ENCODE results near the gene NOXA1.
"Not testable (repeated sequence)": the region's sequence is repeated elsewhere in the genome, so short reads cannot be mapped to it uniquely, and the experiment has no call there.

NOXA1 gene

GRCh38 chr9:137465000-137465719 lies 42.0 kb downstream of the NOXA1 start:
- DNase-seq (ENCODE audit: low read depth in 2 of 2): no peak

DNA sequence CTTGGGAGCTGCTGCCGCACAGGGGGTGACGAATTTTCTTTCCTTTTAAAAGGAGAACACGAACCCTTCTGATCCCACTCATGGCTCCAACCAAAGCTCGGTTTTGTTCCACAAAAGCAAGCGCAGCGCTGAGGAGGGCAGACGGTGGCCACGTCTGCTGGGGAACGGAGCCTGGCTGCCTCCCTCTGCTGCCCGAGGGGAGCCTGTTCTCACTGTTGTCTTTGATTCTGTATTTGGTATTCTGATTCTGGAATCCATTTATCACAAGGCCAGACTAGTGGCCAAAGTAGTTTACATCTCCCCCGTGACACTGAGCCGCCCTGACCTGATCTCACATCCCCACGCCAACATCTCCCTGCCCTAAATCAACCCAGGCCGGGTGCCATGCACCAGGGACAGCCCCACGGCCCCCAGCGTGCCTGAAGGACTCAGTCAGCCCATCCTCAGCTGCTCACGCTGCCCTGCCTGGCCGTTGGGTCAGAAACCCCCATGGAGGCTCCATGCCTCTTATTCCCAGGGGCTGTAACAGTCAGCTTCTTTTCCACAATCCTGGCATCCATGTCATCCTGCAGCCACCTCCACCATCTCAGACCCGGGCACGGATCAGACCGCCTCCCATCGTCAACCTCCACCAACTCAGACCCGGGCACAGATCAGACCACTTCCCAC lies 42.7 kb downstream of the NOXA1 start:
- no peak for DNase-seq (ENCODE audit: low read depth in 2 of 2)

DNA sequence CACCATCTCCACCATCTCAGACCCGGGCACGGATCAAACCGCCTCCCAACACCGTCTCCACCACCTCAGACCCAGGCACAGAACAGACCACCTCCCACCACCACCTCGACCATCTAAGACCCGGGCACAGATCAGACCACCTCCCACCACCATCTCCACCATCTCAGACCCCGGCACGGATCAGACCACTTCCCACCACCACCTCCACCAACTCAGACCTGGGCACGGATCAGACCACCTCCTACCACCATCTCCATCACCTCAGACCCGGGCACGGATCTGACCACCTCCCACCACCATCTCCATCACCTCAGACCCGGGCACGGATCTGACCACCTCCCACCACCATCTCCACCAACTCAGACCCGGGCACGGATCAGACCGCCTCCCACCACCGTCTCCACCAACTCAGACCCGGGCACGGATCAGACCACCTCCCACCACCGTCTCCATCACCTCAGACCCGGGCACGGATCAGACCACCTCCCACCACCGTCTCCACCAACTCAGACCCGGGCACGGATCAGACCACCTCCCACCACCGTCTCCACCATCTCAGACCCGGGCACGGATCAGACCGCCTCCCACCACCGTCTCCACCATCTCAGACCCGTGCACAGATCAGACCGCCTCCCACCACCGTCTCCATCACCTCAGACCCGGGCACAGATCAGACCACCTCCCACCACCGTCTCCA lies 43.3 kb downstream of the NOXA1 start:
- not testable (repeated sequence) for DNase-seq (ENCODE audit: low read depth in 2 of 2)

DNA sequence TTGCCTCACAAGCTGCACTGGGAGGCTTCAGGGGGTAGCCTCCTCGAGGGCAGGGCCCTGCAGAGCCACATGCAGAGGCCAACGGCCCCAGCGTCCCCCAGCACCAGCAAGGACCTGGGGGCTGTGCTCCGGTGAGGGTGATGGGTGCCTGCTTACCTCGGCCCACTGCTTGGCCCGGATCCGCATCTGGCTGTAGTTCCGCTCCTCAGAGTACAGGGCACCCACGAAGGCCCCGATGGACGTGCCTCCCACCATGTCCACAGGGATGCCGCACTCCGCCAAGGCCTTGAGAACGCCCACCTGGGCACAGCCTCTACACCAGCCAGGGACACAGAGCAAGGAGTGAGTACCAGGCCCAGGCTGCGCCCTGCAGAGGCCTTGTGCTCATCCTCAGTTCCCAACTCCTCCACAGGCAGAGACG lies 44.0 kb downstream of the NOXA1 start:
- no peak for DNase-seq (ENCODE audit: low read depth in 2 of 2)

DNA sequence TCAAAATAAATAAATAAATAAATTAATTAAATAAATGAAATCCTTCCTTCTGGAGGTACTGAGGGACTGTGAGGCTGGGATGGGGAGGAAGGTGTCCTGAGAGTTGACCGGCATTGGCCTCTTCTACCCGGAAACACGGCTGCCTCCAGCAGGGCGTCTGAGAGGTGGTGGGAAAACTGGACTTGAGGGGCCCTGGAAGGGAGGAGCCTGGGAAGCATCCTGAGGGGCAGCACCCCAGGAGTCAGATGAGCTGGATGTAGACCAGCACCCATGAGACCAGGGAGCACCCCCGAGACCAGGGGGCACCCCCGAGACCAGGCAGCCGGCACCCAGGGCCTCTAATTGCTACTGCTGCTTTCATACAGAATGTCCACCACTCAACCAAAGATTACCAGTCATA lies 44.7 kb downstream of the NOXA1 start:
- no peak for DNase-seq (ENCODE audit: low read depth in 2 of 2)

DNA sequence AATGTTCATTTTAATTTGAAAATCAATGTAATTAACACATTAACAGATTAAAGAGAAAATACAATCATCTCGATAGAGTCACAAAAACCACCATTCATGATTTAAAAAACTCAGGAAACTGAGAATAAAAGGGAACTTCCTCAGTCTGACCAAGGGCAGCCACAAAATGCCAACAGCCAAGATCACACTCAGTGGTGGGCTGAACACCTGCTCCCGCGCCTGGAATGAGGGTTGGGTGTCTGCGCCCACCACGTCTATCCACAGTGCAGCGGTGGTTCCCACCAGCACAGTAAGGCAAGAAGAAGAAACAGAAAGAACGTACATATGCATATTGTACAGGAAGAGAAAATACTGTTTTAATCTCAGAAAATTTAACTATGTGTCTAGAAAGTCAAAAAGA lies 47.6 kb downstream of the NOXA1 start:
- no peak for DNase-seq (ENCODE audit: low read depth in 2 of 2)

GRCh38 chr9:137474271-137474670 lies 51.1 kb downstream of the NOXA1 start:
- no peak for DNase-seq (ENCODE audit: low read depth in 2 of 2)

DNA sequence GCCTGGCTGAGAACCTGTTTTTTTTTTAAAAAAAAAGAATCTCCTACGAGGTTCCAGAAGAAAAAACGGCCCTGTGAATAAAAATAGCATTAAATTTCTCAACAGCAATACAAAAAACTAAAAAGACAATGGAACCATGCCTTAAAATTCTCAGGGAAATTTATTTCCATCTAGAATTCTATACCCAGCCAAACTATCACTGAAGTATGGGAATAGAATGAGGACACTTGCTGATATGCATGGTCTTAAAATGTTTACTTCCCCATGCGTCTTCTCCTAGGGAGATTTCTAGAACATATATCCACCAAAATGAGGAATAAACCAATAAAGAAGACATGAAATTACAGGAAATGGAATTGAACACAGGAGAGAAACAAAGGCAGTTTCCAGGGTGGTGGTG lies 52.5 kb downstream of the NOXA1 start:
- DNase-seq (ENCODE audit: low read depth in 2 of 2): no peak

- no peak for DNase-seq (ENCODE audit: low read depth in 2 of 2)
Measured at GRCh38 chr9:137476856-137477255, 53.7 kb downstream of the NOXA1 start.

DNA sequence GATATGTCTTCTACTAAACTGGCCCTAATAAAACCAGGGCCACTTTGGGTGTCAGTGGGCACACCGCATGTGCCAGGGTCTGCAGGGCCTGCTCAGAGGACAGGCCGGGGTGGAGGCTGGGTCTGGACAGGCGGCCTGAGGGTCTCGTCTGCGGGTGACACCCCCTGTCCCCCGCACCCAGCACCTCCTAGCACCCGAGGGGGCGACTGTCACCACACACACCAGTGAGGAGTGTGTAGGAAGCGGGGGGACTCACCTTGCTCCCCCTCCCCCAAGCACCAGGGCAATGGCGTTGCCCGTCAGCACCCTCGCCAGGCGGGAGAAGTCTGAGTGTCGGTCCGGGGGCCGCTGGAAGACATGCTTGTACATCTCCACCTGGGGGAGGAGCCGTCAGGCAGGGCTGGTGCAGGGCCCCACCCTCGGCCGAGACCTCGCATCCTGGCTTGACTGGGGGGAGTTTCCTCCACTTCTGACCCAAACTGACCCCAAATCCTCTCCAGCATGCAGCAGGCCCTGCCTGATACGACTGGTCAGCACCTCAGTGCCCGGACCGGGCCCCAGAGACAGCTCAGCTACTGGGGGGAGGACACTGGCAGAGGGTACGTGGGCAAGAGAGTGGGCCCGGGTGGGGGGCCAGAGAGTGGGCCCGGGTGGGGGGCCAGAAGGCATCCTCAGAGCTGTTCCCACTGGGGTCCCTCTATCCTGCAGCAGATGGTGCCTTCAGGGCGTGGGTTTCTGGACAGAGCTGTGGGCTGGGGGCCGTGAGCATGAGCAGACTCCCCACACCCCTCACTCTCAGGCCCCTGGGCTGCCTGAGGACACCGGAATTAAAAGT lies 54.8 kb downstream of the NOXA1 start:
- DNase-seq (ENCODE audit: low read depth in 2 of 2): no peak

GRCh38 chr9:137478613-137478961 lies 55.4 kb downstream of the NOXA1 start:
- no peak for DNase-seq (ENCODE audit: low read depth in 2 of 2)

DNA sequence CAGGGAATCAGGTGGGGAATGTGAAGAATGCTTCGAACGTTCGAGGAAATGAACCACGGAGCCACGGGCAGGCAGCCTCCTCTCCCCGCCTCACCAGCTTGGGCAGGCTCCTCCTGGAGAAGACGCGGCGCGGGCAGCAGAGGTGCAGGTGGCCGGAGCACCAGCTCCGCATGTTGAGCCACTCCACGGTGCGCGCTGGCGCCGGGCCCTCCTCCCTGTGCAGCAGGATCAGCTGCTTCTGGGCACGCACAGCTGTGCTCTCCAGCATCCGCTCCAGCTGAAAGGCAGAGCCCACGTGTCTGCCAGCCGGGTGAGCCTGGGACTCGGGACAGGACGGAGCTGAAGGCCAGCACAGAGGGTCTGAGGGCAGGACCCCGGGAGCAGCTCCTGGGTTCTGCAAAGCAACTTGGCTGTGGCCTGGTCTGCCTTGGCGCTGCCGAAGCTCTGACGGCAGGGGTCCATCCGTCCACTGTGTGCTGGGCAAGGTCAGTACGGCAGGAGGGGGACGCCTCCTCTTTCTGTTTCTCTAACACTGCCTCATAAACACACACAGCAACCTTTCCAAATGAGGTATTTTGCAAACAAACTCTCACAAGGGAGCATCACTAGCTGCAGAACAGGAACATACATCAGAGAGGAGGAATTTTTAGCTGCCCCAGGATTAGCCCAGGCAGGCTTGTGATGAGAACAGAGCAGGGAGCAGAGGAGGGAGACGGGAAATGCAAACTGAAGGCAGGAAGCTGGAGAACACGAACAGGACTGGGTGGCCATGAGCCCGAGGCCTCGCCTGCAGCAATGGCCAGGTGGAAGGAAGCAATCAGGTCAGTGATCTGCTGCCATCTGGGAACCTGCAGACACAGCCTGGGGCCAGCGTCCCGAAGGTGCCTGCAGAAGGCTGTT lies 56.0 kb downstream of the NOXA1 start:
- DNase-seq (ENCODE audit: low read depth in 2 of 2): no peak

DNA sequence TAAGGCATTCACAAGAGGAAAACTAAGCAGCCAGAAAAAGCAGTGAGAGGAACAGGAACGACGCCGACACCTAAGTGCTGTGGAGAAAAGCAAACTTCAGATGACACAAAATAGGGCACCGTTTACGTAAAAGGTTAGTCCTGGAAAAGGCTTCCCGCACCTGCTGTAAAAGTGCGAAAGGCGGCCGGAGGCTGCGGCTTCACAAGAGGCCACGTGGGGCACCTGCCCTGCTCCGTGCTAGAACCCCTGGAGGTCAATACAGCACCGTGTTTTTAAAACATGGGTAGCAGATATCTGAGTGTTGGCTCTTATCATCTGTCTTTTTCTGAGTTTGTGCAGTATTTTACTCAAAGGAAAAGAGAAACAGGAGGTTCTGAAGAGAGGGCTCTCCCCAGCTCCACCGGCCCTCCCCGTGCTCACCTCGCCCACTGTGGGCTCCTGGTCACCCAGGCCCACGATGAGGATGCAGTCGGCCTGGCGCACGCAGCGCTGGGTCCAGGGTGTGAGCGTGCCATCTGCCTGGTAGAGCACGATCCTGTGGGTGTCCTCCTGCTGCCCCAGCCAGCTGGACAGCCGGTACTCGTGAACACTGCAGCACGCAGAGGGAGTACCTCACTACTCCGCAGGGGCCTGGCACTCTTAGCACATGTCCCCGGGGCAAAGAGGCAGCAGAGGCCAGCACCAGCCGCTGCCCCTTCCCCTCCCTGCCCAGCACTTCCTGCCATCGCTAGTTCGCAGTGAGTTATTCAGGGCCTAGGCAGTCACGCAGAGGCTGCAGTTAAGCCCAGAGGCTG lies 56.9 kb downstream of the NOXA1 start:
- no peak for DNase-seq (ENCODE audit: low read depth in 2 of 2)

DNA sequence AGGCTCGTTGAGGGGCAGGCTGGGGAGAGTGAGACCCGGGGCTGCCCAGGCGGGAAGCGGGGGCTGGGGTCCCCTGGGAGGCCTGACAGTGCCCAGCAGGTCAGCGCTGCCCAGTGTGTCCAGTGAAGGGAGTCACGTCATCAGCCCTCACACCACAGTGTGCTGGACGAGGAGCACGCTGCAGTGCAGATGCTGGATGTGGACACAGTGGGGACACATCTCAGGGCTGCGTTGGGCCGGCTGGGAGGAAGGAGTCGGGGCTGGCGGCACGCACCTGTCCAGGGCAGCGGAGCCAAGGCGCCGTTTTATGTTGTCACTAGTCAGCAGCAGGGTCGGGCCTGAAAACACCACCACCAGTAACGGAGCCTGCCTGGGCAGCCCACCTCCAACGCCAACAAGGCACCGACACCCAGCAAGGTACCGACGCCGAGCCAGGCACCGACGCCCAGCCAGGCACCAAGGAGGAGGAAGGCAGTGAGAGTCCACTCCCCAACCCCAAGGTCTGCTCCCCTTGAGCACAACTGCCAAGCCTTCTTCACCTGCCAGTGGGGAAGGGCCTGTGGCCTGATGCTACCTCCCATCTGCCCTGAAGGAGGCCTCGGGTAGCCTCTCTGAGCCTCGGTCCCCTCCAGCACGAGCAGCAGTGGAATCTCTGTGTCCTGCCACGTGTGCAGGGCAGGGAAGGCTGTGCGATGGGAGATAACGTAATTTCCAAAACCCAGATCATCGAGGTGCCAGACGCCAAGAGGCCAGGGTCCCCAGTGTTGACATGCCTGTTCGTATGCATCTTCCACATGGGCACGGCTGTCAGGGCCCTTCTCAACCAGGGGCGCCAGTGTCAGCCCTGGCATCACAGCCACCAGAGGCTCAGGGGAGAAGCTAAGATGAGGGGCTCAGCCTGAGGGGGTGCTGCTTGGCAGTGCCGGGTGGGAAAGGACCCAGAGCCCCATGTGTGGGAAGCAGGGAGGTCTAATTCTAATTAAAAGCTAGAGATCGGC lies 57.8 kb downstream of the NOXA1 start:
- DNase-seq (ENCODE audit: low read depth in 2 of 2): no peak

GRCh38 chr9:137482094-137482781 lies 59.0 kb downstream of the NOXA1 start:
- no peak for DNase-seq (ENCODE audit: low read depth in 2 of 2)
